Activated naive CD8-positive, alpha-beta T cell treated with anti-CD3 and anti-CD28 coated beads, Interleukin-2, amount 50 U/mL, for 16 hours (primary cell): Measurements from ENCODE around the gene TIMP1.

Source experiments
- DNase-seq: peaks from one replicate; pipeline ENCODE4 v3.0.0-alpha.2; 2020; ENCODE audit warnings: low read depth, low spot score

Gene TIMP1

GRCh38 chrX:47633689-47634590 lies 51.7 kb downstream of the TIMP1 start:
- DNase-seq, result no peak

- DNase-seq, result no peak
Measured at GRCh38 chrX:47634871-47635575, 52.8 kb downstream of the TIMP1 start.
